Measurements from ENCODE around the gene SLC25A44.

Gene SLC25A44

GRCh38 chr1:156191292-156191964, 2.5 kb upstream of the SLC25A44 start:
- DNase-seq (ENCODE audit: extremely low spot score), result no peak
- no peak for TF ChIP-seq CTCF (IDR thresholded peaks at IDR 0.05; ENCODE audit: control extremely low read depth, extremely low read depth, low read depth, missing control alignments)
- POLR2A ChIA-PET, result no interaction called here
- CTCF ChIA-PET, result interaction anchor here (0.7 to 1.8 kb wide), 2 partner anchors 18 to 911 kb away, joined by 3 to 5 read pairs; no protein-coding TSS in a partner anchor

- no peak for DNase-seq (ENCODE audit: extremely low spot score)
- ChIA-PET CTCF (interaction anchor here (1.5 to 2.3 kb wide), 5 partner anchors 36 to 65 kb away, joined by 3 to 10 read pairs (median 4); no protein-coding TSS in a partner anchor), POLR2A (no interaction called here)
- no peak for TF ChIP-seq CTCF (IDR thresholded peaks at IDR 0.05; ENCODE audit: control extremely low read depth, extremely low read depth, low read depth, missing control alignments)
Measured at GRCh38 chr1:156193208-156193487, 756 bp upstream of the SLC25A44 start.

GRCh38 chr1:156194300-156194652, 372 bp downstream of the SLC25A44 start:
- peak; percentile 14 for DNase-seq (ENCODE audit: extremely low spot score)
- ChIA-PET CTCF (interaction anchor here (1.0 to 2.4 kb wide), 14 partner anchors 12 to 114 kb away, joined by 3 to 25 read pairs (median 4); partner anchors contain the start of gene PMF1), POLR2A (interaction anchor here (1.0 to 1.5 kb wide), 3 partner anchors 19 to 547 kb away, joined by 3 to 7 read pairs (median 5); partner anchors contain the start of gene PMF1)
- no peak for TF ChIP-seq CTCF (IDR thresholded peaks at IDR 0.05; ENCODE audit: control extremely low read depth, extremely low read depth, low read depth, missing control alignments)

GRCh38 chr1:156195853-156196252, 1.9 kb downstream of the SLC25A44 start:
- no peak for TF ChIP-seq CTCF (IDR thresholded peaks at IDR 0.05; ENCODE audit: control extremely low read depth, extremely low read depth, low read depth, missing control alignments)
- CTCF ChIA-PET, result interaction anchor here (1.3 to 2.4 kb wide), 2 partner anchors 29 to 50 kb away, joined by 5 to 25 read pairs; no protein-coding TSS in a partner anchor
- DNase-seq (ENCODE audit: extremely low spot score), result no peak
- POLR2A ChIA-PET, result no interaction called here

GRCh38 chr1:156196445-156196844, 2.5 kb downstream of the SLC25A44 start:
- no peak for TF ChIP-seq CTCF (IDR thresholded peaks at IDR 0.05; ENCODE audit: control extremely low read depth, extremely low read depth, low read depth, missing control alignments)
- POLR2A ChIA-PET, result interaction anchor here (0.8 kb wide), 1 partner anchor 17 kb away, joined by 3 read pairs; the partner anchor contains the start of gene PMF1
- CTCF ChIA-PET, result interaction anchor here (1.2 to 3.1 kb wide), 6 partner anchors 14 to 106 kb away, joined by 4 to 12 read pairs (median 5); partner anchors contain the start of gene PMF1
- no peak for DNase-seq (ENCODE audit: extremely low spot score)

- POLR2A ChIA-PET, result interaction anchor here (0.5 to 2.7 kb wide), 2 partner anchors 14 to 104 kb away, joined by 3 to 12 read pairs; partner anchors contain the start of gene PMF1
- CTCF ChIA-PET, result interaction anchor here (0.8 to 4.5 kb wide), 14 partner anchors 11 to 102 kb away, joined by 3 to 27 read pairs (median 5); partner anchors contain the start of gene SEMA4A
Measured at GRCh38 chr1:156198831-156199349, 5.0 kb downstream of the SLC25A44 start.

More at GRCh38 chr1:156198831-156199349, 5.0 kb downstream of the SLC25A44 start:
- no peak for TF ChIP-seq CTCF (IDR thresholded peaks at IDR 0.05; ENCODE audit: control extremely low read depth, extremely low read depth, low read depth, missing control alignments)
- peak; percentile 52 for DNase-seq (ENCODE audit: extremely low spot score)

All from GM10248 (cell line).